Gastrocnemius medialis (tissue), 4 donors: Measurements from ENCODE around the gene ZBTB49.

Source experiments
- POLR2A ChIP-seq, 2 donors: fragments of 450-650 bp; IDR thresholded peaks; one replicate each; pipeline ENCODE4 v1.6.1; 2017; ENCODE audit warnings: antibody characterized with exemption in 2 of 2, mild to moderate bottlenecking in 2 of 2, moderate library complexity in 2 of 2
- TF ChIP-seq, protein P1 (sequence below), 5 experiments: fragments of 450-650 bp in 3 of 5; fragments of 200-600 bp in 2 of 5; sonication (generic) in 2 of 5; IDR thresholded peaks in 4 of 5; conservative IDR thresholded peaks in 1 of 5; 1 replicate in 4 of 5; 2 replicates in 1 of 5; pipeline ENCODE4 v1.5.1; 2016 to 2019; ENCODE audit warnings: antibody characterized with exemption in 5 of 5, mild to moderate bottlenecking in 3 of 5, moderate library complexity in 3 of 5

DNA sequence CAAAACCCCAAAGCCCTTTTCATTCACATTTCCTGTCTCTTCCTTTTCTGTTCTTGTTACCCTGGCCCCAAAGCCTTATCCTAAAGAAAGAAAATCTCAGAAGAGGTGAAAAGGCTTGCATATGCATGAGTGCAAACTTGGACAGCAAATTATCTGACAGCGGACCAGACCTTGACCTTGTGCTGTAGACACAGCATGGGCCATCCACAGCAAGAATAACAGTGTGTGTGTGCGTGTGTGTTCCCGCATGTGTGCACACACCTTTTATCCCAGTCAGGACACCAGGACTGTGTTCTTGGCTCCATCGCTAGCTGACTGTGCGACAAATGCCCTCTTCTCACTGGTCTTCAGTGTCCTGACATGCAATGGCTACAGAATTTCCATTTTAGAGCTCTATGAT, 35.3 kb downstream of the ZBTB49 start:
- TF ChIP-seq, protein P1, sequence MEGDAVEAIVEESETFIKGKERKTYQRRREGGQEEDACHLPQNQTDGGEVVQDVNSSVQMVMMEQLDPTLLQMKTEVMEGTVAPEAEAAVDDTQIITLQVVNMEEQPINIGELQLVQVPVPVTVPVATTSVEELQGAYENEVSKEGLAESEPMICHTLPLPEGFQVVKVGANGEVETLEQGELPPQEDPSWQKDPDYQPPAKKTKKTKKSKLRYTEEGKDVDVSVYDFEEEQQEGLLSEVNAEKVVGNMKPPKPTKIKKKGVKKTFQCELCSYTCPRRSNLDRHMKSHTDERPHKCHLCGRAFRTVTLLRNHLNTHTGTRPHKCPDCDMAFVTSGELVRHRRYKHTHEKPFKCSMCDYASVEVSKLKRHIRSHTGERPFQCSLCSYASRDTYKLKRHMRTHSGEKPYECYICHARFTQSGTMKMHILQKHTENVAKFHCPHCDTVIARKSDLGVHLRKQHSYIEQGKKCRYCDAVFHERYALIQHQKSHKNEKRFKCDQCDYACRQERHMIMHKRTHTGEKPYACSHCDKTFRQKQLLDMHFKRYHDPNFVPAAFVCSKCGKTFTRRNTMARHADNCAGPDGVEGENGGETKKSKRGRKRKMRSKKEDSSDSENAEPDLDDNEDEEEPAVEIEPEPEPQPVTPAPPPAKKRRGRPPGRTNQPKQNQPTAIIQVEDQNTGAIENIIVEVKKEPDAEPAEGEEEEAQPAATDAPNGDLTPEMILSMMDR (IDR thresholded peaks at IDR 0.05 in 4 of 5, conservative IDR thresholded peaks at IDR 0.05 in 1 of 5): no peak
- no peak for TF ChIP-seq POLR2A (IDR thresholded peaks at IDR 0.05)
